Activated T-helper 1 cell treated with anti-CD3 and anti-CD28 coated beads, Interleukin-2, amount 50 U/mL, for 16 hours (primary cell): ENCODE results near the gene BBS9.

Experiments
- DNase-seq, 2 donors: peaks; one replicate each; pipeline ENCODE4 v3.0.0-alpha.2; 2020; ENCODE audit warnings: low read depth in 1 of 2, low spot score in 1 of 2

BBS9 gene

DNA sequence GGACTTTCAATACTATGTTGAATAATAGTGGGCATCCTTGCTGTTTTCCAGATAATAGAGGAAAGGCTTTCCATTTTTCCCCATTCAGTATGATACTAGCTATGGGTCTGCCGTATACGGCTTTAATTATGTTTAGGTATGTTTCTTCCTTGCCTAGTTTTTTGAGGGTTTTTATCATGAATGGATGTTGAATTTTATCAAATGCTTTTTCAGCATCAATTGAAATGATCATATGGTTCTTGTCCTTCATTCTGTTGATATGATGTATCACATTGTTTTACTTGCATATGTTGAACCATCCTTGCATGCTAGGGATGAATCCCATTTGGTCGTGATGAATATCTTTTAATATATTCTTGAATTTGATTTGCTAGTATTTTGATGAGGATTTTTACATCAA is 11.0 kb upstream of the BBS9 start:
- DNase-seq, result no peak

DNA sequence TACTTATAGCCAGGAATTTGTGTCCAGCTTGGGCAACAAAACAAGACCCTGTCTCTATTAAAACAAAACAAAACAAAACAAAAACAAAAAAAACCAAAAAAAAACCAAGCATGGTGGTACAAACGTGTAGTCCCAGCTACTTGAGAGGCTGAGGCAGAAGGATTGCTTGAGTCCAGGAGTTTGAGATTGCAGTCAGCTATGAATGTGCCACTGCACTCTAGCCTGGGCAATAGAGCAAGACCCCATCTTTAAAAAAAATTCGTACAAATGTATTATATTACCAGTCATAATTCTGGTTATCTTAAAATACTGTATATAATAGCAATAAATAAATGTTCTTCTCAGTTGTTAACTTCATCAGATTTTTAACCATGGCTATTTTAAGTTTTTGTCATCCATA is 2.3 kb upstream of the BBS9 start:
- DNase-seq, result no peak

DNA sequence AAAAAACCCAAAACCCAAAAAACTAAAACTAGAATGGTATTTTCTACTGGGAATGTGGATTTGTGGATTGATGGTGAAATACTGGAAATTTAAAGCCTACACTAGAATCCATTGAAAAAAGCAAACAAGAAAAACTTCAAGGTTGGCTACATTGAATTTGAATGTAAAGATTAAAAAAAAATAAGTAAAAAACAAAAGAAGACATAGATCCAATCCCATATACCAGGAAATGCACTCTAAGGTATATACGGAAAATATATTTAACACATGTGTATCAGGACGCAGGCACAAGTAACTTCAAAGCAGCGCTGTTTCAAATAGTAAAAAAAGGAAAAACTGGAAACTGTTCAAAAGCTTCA is 754 bp upstream of the BBS9 start:
- DNase-seq, result no peak

DNA sequence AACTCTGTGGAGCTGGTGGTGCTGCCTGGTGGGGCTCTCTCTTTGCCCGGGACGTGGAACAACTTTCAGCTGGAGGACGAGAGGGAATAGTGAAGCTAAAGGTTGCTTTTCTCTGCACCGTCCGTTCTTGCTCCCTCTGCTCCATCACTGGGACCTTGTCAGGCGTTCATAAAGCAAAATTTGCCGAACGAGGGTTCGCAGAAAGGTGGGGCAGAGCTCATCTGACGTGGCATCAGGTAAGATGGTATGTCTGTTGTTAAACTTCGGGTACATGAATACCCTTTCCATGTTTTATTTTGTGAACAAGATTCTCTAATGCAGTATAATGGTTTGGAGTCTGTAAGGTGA is 416 bp downstream of the BBS9 start:
- DNase-seq, result no peak

- DNase-seq, result no peak
These were observed 820 bp downstream of the BBS9 start for GRCh38 chr7:33130184-33130583.

GRCh38 chr7:33137103-33137502 is 7.7 kb downstream of the BBS9 start:
- no peak for DNase-seq

DNA sequence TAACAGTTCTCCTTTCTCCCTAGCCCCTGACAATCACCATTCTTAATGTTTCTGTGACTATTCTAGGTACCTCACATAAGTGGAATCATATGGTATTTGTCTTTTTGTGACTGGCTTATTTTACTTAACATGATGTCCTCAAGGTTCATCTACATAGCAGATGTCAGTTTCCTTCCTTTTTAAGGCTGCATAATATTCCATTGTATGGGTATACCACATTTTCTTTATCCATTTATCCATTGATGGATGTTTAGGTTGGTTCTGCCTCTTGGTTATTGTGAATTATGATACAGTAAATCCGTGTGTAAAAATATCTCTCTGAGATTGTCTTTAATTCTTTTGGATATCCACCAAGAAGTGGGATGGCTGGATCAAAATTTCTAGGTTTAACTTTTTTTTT is 13.2 kb downstream of the BBS9 start:
- no peak for DNase-seq

DNA sequence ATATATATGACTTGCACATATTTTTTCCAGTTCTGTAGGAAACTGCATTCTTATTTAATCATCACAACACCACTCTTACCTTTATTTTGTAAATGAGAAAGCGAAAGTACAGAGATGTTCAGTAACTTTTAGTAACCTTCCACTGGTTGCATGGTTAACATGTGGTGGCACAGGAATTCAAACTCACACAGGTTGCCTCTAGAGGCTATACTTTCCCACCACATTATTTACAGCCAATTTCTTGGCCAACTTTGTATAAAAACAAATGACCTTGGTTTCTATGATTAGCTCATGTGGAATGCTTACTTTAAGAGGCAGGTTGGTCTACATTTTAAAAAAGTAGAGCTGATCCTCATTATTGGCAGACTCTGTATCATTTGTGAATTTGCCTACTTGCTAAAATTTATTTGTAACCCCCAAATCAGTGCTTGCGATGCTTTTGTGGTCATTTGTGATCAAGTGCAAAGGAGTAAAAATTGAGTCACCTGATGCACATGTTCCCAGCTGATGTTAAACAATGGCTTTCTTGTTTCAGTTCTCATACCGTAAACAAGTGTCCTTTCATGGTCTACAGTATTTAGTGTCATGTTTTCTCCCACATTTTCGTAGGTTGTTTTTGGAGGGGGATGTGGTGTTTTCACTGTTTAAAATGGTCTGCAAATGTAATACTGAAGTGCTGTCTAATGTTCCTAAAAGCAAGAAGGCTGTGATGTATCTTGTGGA is 14.8 kb downstream of the BBS9 start:
- DNase-seq, result no peak

DNA sequence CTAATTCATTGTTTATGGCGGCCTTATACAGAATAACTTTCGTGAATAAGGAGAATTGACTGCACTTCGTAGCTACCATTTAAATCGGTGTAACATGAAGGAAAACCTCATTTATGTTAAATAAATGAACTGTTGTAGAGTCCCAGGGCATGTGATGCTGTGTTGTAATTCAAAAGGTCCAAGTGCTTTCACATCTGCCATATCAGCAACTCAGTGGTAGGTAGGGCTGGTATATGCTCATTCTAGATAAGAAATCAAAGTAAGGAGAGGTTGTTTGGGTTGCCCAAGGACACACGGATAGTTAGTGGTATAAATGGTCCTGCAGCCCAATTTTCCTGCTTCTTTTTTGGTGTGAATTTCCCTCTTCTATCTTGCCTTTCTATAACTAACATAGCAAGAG is 15.8 kb downstream of the BBS9 start:
- DNase-seq, result no peak

GRCh38 chr7:33152087-33152486 is 22.7 kb downstream of the BBS9 start:
- no peak for DNase-seq

- DNase-seq, result no peak
These were observed 26.4 kb downstream of the BBS9 start for GRCh38 chr7:33155811-33156210.

GRCh38 chr7:33156441-33156840 is 27.1 kb downstream of the BBS9 start:
- no peak for DNase-seq

DNA sequence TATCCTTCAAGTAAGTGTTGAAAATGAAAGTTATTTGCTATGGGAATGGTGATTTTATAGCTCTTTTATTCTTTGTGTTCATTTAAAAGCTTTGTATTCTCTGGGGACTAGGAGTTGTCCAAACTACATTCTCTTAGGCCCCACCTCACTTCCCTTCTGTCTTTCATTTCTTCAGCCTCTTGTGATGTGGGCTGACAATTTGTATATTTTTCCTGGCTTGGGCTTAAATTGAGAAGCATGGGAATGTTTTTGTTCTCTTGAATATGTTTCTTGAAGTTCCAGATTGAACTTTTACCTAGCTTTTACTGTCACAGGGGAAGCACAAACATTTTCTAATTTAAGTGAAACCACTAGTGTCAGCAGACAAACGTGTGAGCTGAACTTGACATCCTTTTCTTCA is 27.9 kb downstream of the BBS9 start:
- DNase-seq, result no peak

DNA sequence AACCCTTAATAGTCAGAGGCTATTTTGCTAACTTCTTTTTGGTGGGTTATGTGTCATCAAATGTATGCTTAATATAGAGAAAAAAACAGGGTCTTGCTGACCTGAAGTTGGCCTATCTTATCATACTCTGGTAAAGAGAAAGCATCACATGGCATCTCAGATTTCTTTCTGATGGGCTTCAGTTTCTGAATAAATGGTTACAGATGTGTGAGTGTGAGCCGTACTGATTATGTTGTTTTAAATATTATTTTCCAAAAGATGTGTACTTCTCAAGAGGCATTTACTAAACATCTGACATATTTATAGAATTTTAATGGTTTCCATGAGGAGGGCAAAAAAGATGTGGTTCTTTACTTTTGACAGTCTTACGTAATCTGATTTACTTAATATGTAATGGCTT is 28.4 kb downstream of the BBS9 start:
- DNase-seq, result no peak

- no peak for DNase-seq
These were observed 48.5 kb downstream of the BBS9 start for GRCh38 chr7:33177876-33178275.

GRCh38 chr7:33179519-33179918 is 50.2 kb downstream of the BBS9 start:
- DNase-seq, result no peak

GRCh38 chr7:33183504-33183903 is 54.1 kb downstream of the BBS9 start:
- DNase-seq, result no peak

DNA sequence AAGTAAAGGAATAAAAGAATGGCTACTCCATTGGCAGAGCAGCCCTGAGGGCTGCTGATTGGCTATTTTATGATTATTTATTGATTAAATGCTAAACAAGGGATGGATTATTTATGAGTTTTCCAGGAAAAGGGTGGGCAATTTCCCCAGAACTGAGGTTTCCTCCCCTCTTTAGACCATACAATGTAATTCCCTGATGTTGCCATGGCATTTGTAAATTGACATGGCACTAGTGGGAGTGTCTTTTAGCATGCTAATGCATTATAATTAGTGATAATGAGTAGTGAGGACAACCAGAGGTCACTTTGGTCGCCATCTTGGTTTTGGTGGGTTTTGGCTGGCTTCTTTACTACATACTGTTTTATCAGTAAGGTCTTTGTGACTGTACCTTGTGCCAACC is 55.5 kb downstream of the BBS9 start:
- no peak for DNase-seq

DNA sequence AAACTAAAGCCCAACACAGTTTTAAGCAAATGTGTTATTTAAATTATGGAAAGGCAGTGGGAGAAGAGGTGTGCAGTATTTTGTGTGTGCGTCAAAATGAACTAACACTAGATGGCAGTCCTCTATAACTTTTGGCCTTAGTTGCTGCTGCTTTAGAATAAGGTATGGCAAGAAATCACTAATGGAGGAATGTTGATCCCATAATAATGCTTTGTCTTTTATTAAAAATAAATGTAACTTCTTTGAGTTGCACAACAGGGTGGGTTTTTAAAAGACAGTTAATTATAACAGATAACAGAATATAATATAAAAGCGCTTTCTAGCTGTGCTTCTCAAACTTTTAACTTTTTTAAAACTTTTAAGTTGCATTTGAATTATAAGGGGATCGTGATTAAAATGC is 56.4 kb downstream of the BBS9 start:
- no peak for DNase-seq

- no peak for DNase-seq
These were observed 56.8 kb downstream of the BBS9 start for GRCh38 chr7:33186192-33186591.

- DNase-seq, result no peak
These were observed 61.4 kb downstream of the BBS9 start for GRCh38 chr7:33190688-33191304.

GRCh38 chr7:33191340-33191739 is 62.0 kb downstream of the BBS9 start:
- no peak for DNase-seq

GRCh38 chr7:33192695-33193291 is 63.4 kb downstream of the BBS9 start:
- no peak for DNase-seq
